Epidermal melanocyte (primary cell): Measurements from ENCODE around the gene ADAM19.

ENCODE experiments used
- DNase-seq: peaks from one replicate; pipeline ENCODE4 v3.0.0; 2011; ENCODE audit warnings: low spot score; ENCODE audit not compliant: insufficient read length

Gene ADAM19

DNA sequence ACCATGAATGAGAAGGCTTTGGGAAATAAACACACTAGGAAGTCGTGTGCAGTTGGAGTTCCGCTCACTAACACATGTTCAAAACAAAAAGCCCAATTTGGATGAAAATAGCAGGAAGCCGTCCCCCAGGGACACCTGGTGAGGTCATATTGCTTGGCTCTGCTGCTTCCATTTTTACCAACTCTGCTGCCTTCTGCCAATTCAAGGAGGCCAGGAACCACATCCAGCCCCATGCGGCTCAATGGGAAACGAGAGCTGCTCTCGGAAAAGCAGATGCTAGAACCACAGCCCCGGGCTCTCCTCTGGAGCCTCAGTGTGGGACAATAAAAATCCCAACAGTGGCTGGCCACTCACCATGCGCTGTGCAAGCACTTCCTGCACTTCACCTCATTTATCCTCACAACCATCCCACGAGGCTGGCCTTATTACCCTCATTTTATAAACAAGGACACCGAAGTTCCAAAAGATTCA, 13.4 kb downstream of the ADAM19 start:
- DNase-seq: no peak

- DNase-seq: no peak
These were observed 14.5 kb downstream of the ADAM19 start for GRCh38 chr5:157561110-157561509.

DNA sequence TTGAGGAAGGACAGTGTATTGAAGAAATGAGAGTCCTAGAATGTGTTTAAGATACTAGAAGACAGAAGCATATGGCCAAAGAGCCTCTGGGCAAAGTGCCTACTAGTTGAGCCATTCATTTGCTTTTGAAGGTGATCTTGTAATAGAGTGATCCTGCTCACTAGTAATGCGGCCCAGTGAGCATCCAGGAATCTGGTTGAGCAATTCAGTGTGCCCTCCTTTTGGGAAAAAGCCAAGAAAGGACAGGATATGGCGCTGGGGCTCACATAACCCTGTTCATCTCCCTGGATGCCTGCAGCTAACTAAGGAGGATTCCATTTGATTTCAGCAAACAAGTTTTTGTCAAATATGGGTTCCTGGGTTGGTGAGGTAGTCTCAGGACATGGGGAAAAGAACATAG, 16.3 kb downstream of the ADAM19 start:
- no peak for DNase-seq

- no peak for DNase-seq
These were observed 16.9 kb downstream of the ADAM19 start for GRCh38 chr5:157558681-157559080.

- no peak for DNase-seq
These were observed 17.5 kb downstream of the ADAM19 start for GRCh38 chr5:157558041-157558595.

- no peak for DNase-seq
These were observed 18.8 kb downstream of the ADAM19 start for GRCh38 chr5:157556615-157557418.

DNA sequence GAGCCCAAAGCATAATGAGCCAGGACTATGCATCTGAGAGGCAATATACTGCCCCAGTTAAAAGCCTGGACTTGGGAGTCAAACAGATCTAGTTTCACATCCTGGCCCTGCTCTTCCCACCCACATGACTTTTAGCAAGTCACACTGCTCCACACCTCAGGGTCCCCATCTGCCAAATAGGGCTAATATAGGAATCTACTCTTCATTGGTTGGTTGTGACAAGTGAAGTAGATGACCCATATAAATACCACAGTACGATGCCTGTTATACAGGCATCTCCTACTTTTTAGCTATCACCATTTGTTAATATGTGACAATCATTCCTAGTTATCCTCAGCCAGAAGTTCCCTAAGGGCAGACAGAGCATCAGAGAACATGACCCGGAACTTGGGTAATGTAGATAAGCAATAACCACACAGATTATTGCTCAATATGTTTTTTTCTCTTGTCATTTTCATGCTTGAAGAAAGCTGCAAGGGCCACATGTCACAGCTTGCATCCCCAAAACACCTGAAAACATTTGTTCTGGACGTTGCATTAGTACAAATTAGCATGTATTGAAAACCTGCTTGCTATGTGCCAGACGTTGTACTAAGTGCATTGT, 20.4 kb downstream of the ADAM19 start:
- DNase-seq: no peak

DNA sequence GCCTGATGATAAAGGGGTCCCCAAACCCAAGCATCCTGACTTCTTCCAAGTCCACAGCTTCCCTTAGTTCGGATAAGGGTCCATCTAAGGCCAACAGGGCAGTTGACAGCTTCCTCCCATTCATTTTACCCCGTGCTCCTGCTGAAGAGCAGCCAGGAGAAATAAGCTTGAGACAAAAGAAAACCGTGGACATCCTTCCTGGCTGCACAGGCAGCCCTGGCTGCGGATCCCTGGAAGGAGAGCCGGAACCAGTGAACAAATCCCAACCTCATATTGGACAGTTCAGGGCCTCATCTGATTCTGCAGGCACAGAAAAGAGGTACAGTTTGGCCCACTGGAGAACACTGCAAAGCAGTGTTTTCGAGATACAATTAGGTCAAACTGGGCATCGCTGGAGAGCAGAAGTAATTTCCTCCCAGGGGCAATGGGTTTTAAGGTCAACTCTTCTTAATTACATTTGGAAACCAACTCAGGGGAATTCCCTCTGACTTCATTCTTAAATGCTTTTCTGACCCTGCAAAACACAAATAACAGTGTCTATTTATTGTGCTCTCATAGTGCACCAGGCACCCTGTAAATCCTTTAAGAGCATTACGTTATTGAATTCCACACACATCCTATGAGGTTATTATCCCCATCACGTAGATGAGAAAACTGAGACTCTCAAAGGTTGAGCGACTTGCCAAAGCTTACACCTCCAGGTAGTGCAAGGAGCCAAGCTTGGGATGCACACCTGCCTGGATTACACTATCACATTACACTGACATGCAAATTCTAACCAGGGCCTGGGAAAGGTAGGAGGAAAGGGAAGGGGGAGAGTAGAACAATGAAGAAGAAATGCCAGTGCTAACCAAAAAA, 21.2 kb downstream of the ADAM19 start:
- DNase-seq: no peak

GRCh38 chr5:157552650-157553049, 22.9 kb downstream of the ADAM19 start:
- no peak for DNase-seq

DNA sequence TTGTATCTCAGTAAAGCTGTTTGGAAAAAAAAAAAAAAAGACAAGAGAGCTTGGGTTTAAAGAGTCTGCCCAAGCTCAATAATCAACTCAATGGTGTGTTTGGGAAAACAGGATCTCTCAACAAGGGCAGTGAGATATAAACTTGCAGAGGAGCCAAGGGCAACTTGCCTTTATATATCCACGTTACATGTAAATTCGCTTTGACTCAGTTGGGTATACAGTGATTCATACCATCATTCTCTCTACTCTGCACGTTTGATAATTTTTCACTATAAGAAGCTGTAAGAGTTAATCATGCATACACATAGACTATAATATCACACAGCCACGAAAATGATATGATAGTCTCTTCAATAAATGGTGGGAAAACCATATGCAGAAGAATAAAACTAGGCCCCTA, 24.9 kb downstream of the ADAM19 start:
- no peak for DNase-seq

- DNase-seq: no peak
These were observed 25.5 kb downstream of the ADAM19 start for GRCh38 chr5:157549954-157550549.

GRCh38 chr5:157549283-157549629, 26.3 kb downstream of the ADAM19 start:
- no peak for DNase-seq

- no peak for DNase-seq
These were observed 26.9 kb downstream of the ADAM19 start for GRCh38 chr5:157548513-157549282.

DNA sequence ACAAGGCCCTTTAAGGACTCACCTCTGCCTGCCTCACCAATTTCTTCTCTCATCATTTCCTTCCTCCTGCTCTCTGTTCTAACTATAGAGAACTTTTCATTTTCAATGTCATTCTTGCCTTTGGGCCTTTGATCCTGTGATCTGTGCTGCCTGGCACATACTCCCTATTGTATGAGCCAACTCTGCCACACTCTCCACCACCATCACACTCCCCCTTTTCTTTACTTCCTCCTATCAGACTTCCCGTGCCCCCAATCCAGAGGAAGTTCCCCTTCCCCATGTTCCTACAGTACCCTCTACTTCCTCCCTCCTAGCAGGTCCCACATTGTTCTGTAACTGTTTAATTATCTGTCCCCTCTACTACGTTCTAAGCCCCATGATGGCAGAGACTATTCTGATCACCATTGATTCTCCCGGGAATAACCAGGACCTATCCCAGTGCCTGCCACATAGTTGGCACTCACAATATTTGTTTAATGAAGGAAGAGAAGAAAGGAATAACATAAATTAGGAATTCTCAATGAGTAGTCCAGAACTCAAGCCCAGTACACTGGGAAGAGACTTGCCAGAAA, 27.5 kb downstream of the ADAM19 start:
- DNase-seq: no peak

GRCh38 chr5:157546456-157547100, 29.0 kb downstream of the ADAM19 start:
- no peak for DNase-seq

- DNase-seq: no peak
These were observed 29.8 kb downstream of the ADAM19 start for GRCh38 chr5:157545610-157546310.

DNA sequence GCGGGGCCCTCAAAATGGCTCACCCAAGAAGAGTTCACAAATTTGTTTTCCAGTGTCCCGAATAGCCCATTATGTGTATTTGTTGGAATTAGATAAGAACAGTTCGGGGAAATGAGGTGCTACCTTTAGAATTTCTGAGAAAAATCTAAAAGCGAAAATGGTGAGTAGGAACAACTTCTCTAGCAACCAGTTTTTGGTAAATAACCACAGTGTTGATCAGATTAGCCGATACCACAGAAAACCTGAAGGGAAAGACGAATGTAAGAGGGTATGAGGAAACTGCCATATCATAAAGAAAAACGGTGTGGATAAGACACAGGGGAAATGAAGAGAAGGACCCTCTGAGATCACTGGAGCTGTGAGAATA, 31.0 kb downstream of the ADAM19 start:
- DNase-seq: no peak

- DNase-seq: no peak
These were observed 31.6 kb downstream of the ADAM19 start for GRCh38 chr5:157543825-157544622.
